Gastroesophageal sphincter (tissue), 4 donors: ENCODE measurements around the gene FOXJ3. TPM values are rescaled to one million over a fixed set of nuclear protein-coding genes. Genes with fewer than 3 reads are reported as not detected.

ENCODE experiments used
- ATAC-seq: fragments of 150-250 bp; one replicate; pipeline ENCODE4 v1.9.1; 2016; ENCODE audit warnings: mild to moderate bottlenecking, moderate library complexity
- H3K27ac ChIP-seq, 4 donors: fragments of 200-600 bp; sonication (generic) in 3 of 4; 1 replicate in 3 of 4; 2 replicates in 1 of 4; pipeline ENCODE4 v1.5.1; 2016 to 2019
- H3K27me3 ChIP-seq: fragments of 200-600 bp; sonication (generic); one replicate; pipeline ENCODE4 v1.5.1; 2019
- H3K36me3 ChIP-seq, 2 donors: fragments of 200-600 bp; sonication (generic); one replicate each; pipeline ENCODE4 v1.5.1; 2019; ENCODE audit warnings: control low read depth in 1 of 2
- H3K4me1 ChIP-seq, 3 donors: fragments of 200-600 bp; sonication (generic); 1 replicate in 2 of 3; 2 replicates in 1 of 3; pipeline ENCODE4 v1.5.1; 2016 to 2019; ENCODE audit warnings: control low read depth in 2 of 3
- H3K4me3 ChIP-seq, 2 donors: fragments of 200-600 bp; sonication (generic); one replicate each; pipeline ENCODE4 v1.5.1; 2019; ENCODE audit warnings: mild to moderate bottlenecking in 1 of 2, moderate library complexity in 1 of 2
- H3K9me3 ChIP-seq, 3 donors: fragments of 200-600 bp; sonication (generic); one replicate each; pipeline ENCODE4 v1.5.1; 2017 to 2019; ENCODE audit warnings: control low read depth in 2 of 3
- CTCF ChIP-seq, 4 experiments: fragments of 200-600 bp in 2 of 4; fragments of 450-650 bp in 2 of 4; sonication (generic) in 1 of 4; IDR thresholded peaks; one replicate each; pipeline ENCODE4 v1.5.1; 2017 to 2019; ENCODE audit warnings: antibody characterized with exemption in 4 of 4, mild to moderate bottlenecking in 2 of 4, moderate library complexity in 2 of 4
- EP300 ChIP-seq: sonication (generic); formaldehyde crosslinking; IDR thresholded peaks from one replicate; pipeline ENCODE4 v1.6.1; 2017; ENCODE audit warnings: antibody characterized with exemption, mild to moderate bottlenecking
- POLR2A ChIP-seq, 2 donors: fragments of 450-650 bp; IDR thresholded peaks; one replicate each; pipeline ENCODE4 v1.6.1; 2017; ENCODE audit warnings: antibody characterized with exemption in 2 of 2, mild to moderate bottlenecking in 2 of 2, moderate library complexity in 1 of 2
- POLR2AphosphoS5 ChIP-seq: sonication (generic); formaldehyde crosslinking; IDR thresholded peaks from one replicate; pipeline ENCODE4 v1.6.1; 2017; ENCODE audit warnings: antibody characterized with exemption
- WGBS, 2 donors: methylation state at CpG; one replicate each; pipeline ENCODE4 v1.1.5; 2018; ENCODE audit warnings: low coverage in 1 of 2; 5-methylcytosine and 5-hydroxymethylcytosine counted together
- total RNA-seq, 4 donors: library from RNA; depleted of rRNA; stranded (reverse); fragments of >200 nt; gene quantifications; one replicate each; pipeline ENCODE4 v1.1.0, GENCODE V29; 2016

FOXJ3 gene
- total RNA-seq, 4 donors from 2014 or later: 36.3 to 57.1 (median 41.4) TPM

- H3K9me3 ChIP-seq: no peaks in the 10 kb centered on the region
- WGBS, 2 donors: 83 to 91% methylated on average over 5 of the region's 5 CpGs
- H3K4me1 ChIP-seq: no peaks in the 10 kb centered on the region
- no peak for ATAC-seq
- H3K36me3 ChIP-seq: peaks cover 0 to 62% of the 10 kb centered on the region in 2 donors
- TF ChIP-seq CTCF (IDR thresholded peaks at IDR 0.05) (no peak), POLR2A (IDR thresholded peaks at IDR 0.05) (no peak)
- H3K27me3 ChIP-seq: no peaks in the 10 kb centered on the region
- H3K27ac ChIP-seq: no peak overlapping the region
- H3K4me3 ChIP-seq: no peak overlapping the region
These were observed 136.8 kb downstream of the FOXJ3 start for GRCh38 chr1:42198251-42198650.

GRCh38 chr1:42195841-42196240, 139.2 kb downstream of the FOXJ3 start:
- Histone ChIP-seq H3K27me3 (no peaks in the 10 kb centered on the region), H3K4me3 (no peak overlapping the region), H3K9me3 (no peaks in the 10 kb centered on the region), H3K27ac (no peak overlapping the region), H3K4me1 (no peaks in the 10 kb centered on the region), H3K36me3 (peaks cover 0 to 59% of the 10 kb centered on the region in 2 donors)
- TF ChIP-seq EP300: no peak
- TF ChIP-seq POLR2A (IDR thresholded peaks at IDR 0.05): no peak
- 100% methylated on average over 3 of the region's 3 CpGs for WGBS, 2 donors
- no peak for ATAC-seq

GRCh38 chr1:42192106-42192505, 142.9 kb downstream of the FOXJ3 start:
- Histone ChIP-seq H3K36me3 (peaks cover 0 to 83% of the 10 kb centered on the region in 2 donors), H3K4me1 (no peaks in the 10 kb centered on the region), H3K27me3 (no peaks in the 10 kb centered on the region), H3K4me3 (no peak overlapping the region), H3K9me3 (no peaks in the 10 kb centered on the region), H3K27ac (no peak overlapping the region)
- 75 to 87% methylated on average over 4 of the region's 4 CpGs for WGBS, 2 donors
- ATAC-seq: no peak
- no peak for TF ChIP-seq POLR2AphosphoS5
- no peak for TF ChIP-seq EP300
- no peak for TF ChIP-seq POLR2A (IDR thresholded peaks at IDR 0.05)
- no peak for TF ChIP-seq CTCF (IDR thresholded peaks at IDR 0.05)

GRCh38 chr1:42191319-42191718, 143.7 kb downstream of the FOXJ3 start:
- Histone ChIP-seq H3K36me3 (peaks cover 0 to 83% of the 10 kb centered on the region in 2 donors), H3K27ac (no peak overlapping the region), H3K9me3 (no peaks in the 10 kb centered on the region), H3K4me3 (no peak overlapping the region), H3K4me1 (peaks cover 0 to 4% (median 0%) of the 10 kb centered on the region in 3 donors), H3K27me3 (no peaks in the 10 kb centered on the region)
- ATAC-seq: no peak
- 90 to 91% methylated on average over 8 of the region's 8 CpGs for WGBS, 2 donors
- TF ChIP-seq POLR2A (IDR thresholded peaks at IDR 0.05): no peak
- no peak for TF ChIP-seq POLR2AphosphoS5
- TF ChIP-seq EP300: no peak
- TF ChIP-seq CTCF (IDR thresholded peaks at IDR 0.05): no peak

GRCh38 chr1:42189931-42190853, 144.8 kb downstream of the FOXJ3 start:
- no peak for ATAC-seq
- peaks cover 0 to 10% (median 0%) of the 10 kb centered on the region in 3 donors for H3K4me1 ChIP-seq
- H3K36me3 ChIP-seq: peaks cover 0 to 80% of the 10 kb centered on the region in 2 donors
- H3K27me3 ChIP-seq: no peaks in the 10 kb centered on the region
- TF ChIP-seq CTCF (IDR thresholded peaks at IDR 0.05): no peak
- no peak for TF ChIP-seq POLR2A (IDR thresholded peaks at IDR 0.05)
- TF ChIP-seq EP300: no peak
- no peak for TF ChIP-seq POLR2AphosphoS5
- no peaks in the 10 kb centered on the region for H3K9me3 ChIP-seq
- 80 to 87% methylated on average over 4 to 6 of the region's 6 CpGs for WGBS, 2 donors
- H3K4me3 ChIP-seq: no peak overlapping the region
- H3K27ac ChIP-seq: no peak overlapping the region
